HG03457 (cell line): ENCODE data around the gene ARID1B.
"Not testable (repeated sequence)": the region's sequence is repeated elsewhere in the genome, so short reads cannot be mapped to it uniquely, and the experiment has no call there.

Source experiments
- ATAC-seq: cut with Tn5 transposase; IDR thresholded peaks from one replicate; pipeline ENCODE4 v1.9.1; 2021; ENCODE audit warnings: moderate number of reproducible peaks; ENCODE audit not compliant: unreplicated experiment

The ARID1B gene

DNA sequence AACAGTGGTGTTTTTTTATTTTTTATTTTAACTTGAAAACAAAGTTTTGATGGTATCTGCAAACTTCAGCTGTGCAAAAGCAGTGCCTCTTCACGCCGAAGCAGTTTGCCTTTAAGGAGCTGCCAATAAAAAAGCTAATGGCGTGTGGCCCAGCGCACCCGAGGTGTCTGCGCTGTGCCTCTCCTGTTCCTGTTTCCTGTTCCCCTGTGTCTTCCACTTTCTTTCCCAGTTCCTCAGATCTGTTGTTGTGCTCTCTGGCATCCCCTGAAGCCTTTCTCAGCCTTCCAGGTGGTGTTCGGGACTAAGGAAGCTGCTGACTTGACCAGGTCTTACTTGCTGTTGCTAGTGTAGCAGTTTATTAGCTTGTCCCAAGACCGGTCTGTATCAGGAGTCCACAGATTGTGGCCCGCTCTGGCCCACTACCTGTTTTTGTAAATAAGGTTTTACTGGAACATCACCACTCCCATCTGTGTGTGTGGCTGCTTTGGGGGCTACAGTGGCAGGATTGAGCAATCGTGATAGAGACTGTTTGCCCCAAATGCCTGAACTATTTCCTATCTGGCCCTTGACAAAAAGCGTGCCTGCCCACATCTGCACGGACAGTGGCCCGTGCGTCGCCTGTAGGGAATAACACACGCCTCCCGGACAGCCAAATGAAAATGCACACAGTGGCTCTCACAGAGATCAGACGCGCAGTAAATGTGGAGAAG lies 367.8 kb downstream of the ARID1B start:
- no peak for ATAC-seq

DNA sequence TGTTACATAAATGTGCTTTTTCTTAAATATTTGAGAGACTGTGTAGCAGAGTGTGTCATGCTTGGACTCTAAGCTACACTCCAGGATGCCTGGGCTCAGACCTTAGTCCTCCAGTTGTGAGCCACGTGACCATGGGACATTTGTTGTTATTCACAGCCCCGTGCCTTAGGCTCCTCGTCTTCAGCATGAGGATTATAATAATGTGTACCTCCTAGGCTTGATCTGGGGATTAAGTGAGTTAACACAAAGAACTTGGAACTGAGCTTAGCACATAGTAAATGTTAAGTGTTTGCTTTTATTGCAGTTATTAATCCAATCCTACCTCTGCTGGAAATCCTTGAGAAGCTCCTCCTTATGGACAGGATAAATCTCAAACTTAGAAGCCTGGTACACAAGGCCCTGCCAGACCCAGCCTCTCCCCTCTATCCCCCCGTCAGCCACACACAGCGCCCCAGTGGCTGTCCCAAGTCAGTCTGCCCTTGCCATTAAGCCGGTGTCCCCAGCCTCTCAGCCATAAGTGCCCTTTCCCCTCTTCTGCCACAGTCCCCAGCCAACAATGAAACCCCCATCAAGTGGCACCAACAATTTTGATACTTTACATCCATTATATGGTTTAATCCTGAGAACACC lies 368.6 kb downstream of the ARID1B start:
- ATAC-seq: no peak

DNA sequence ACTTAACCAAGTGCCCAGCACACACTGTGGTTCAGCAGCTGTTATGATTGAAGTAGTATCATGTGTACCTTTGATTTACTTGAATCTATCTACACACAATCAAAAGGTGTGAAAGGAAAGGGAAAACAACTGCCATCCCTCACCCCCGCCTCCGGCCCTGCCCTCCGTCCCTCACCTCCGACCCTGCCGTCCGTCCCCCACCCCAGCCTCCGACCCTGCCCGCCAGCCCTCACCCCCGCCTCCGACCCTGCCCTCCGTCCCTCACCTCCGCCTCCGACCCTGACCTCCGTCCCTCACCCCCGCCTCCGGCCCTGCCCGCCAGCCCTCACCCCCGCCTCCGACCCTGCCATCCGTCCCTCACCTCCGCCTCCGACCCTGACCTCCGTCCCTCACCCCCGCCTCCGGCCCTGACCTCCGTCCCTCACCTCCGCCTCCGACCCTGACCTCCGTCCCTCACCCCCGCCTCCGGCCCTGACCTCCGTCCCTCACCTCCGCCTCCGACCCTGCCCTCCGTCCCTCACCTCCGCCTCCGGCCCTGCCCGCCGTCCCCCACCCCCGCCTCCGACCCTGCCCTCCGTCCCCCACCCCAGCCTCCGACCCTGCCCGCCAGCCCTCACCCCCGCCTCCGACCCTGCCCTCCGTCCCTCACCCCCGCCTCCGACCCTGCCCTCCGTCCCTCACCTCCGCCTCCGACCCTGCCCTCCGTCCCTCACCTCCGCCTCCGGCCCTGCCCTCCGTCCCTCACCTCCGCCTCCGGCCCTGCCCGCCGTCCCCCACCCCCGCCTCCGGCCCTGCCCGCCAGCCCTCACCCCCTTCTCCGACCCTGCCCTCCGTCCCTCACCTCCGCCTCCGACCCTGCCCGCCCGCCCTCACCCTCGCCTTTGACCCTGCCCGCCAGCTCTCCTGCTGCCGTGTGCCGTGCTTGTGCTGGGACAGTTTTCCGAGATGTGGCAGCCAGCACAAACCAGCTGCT lies 370.2 kb downstream of the ARID1B start:
- not testable (repeated sequence) for ATAC-seq

DNA sequence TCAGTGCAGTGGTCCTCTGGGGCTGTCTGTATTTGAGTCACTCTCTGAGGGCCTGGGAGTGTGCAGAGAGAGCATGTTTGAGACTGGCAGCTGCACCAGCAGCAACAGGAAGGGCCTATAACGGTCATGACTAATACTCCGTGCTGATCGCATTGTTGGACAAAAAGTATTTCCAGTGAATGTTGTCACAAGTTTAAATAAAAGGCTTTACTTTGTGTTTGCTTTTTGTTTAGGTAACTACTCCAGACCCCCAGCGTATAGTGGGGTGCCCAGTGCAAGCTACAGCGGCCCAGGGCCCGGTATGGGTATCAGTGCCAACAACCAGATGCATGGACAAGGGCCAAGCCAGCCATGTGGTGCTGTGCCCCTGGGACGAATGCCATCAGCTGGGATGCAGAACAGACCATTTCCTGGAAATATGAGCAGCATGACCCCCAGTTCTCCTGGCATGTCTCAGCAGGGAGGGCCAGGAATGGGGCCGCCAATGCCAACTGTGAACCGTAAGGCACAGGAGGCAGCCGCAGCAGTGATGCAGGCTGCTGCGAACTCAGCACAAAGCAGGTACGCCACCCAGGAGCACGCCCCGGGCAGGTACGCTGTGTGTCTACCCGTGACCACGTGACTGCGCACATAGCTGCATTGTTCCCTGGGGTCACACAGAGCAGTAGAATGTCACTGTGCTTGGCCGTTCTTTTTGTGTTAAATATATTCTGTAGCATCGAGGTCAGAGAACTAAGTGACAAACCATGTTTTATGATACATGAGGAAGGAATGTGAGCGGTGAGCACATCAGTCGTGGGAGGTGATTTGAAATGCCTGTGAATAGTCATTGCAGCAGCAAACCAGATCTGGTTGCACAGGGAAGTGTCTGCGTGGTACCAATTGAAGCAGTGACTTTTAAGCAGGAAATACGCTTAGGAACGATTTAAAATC lies 371.5 kb downstream of the ARID1B start:
- ATAC-seq: no peak

DNA sequence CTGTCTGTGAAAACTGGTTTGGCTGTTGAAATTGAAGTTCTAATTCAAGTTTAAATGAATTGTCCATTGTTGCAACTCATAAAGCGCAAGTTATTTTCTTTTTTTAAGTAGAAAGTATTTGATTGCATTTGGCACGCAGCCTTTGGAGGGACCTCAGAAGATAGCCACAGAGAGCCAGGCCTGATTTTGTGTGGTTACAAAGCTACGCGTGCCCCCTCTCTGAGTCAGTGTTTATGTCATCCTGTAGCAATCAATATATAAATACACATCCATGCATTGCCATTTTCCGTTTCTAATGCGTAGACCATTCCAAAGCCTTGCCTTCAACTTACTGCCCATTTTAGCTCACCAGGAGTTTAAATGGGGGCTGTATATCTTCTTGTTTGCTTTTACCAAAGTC lies 372.9 kb downstream of the ARID1B start:
- ATAC-seq: no peak

GRCh38 chr6:157151029-157151428 lies 373.9 kb downstream of the ARID1B start:
- ATAC-seq: no peak

GRCh38 chr6:157151989-157152388 lies 374.8 kb downstream of the ARID1B start:
- no peak for ATAC-seq

DNA sequence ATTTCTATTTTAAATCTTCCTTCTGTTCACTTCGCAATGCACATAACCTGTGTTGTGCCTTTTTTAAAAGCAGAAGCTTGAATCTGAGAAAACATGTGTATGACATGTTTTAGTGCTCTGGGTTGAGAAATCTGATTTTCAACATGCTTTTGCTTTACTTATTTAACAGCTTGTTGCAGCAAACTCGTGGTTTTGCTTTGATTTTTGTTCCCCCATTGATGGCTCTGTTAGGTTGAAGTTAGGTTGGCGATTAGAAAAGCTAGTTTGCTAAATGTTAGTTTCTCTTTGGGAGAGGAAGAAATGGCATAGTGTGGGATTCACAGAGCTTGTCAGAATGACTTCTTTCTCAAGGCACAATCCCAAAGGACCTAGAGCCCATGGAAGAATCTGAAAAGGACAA lies 375.4 kb downstream of the ARID1B start:
- no peak for ATAC-seq

DNA sequence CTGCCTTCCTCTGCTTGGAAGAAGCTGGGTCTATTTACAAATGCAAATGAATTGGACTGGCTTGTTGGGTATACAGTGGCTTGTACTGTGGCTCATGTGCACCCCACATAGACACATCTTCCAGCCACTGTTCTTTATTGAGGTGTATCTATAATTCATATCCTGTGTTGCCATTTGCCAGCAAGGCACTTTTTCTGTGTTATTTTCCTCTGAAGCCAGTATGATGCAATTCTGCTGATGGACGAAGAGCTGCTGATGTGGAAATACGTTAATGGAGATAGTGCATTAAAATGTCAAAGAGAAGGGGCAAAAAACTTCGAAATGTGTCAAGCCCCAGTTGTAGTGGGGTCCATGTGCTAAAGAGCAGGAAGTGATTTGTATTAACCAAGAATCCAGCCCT lies 378.6 kb downstream of the ARID1B start:
- ATAC-seq: no peak

DNA sequence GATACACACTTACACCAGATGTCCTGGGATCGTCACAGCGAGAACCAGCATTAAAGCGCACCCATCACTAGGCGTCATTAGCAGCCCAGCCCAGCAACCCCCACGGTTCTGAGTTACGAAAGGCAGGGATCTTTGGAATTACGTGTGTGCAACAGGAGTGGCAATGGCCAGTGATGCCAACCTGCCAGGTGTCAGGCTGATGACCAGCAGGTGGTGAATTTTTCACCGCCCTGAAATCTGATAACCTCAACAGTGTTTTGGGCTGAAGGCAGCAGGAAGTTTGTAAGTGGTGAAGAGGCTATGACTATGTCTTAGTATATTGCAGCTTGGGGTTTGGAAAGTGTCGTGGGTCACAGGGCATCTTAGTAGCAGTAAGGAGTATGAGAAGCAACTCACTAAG lies 380.1 kb downstream of the ARID1B start:
- no peak for ATAC-seq

DNA sequence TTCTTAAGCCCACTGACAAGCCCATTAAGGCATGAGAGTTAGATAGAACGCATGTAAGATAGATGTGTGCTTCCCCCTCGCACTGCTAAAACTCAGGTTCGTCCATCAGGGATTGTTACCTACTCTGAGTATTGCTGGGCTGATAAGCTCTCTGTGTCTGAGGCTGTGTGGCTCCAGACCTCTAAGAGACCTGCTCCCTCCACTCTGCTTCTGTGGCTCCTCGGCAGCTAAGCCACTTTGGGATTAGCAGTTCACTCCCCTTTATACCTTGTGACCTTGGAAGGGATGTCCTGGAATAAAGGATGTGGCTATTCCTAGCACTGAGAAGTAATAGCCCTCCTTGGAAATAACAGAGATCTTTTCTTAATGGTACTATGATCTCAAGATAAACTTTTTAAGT lies 381.3 kb downstream of the ARID1B start:
- ATAC-seq: no peak

DNA sequence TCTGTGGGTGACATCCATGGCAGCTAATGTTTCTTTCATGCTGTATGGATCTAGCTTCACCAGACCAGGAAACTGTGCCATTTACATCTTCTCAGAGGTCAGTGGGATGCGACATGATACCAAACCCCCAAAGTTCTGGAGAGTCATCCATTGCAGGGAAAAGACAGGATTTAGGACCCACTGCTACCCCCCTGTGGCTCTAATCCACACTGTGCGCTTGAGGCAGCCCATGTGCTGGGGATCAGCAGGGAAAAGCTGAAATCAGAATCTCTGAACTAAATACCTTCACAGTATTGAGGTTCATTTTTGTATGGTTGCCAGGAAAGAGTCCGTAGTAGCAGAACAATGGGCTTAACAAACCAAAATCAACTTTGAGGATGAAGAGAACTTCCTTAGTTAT lies 381.7 kb downstream of the ARID1B start:
- no peak for ATAC-seq

DNA sequence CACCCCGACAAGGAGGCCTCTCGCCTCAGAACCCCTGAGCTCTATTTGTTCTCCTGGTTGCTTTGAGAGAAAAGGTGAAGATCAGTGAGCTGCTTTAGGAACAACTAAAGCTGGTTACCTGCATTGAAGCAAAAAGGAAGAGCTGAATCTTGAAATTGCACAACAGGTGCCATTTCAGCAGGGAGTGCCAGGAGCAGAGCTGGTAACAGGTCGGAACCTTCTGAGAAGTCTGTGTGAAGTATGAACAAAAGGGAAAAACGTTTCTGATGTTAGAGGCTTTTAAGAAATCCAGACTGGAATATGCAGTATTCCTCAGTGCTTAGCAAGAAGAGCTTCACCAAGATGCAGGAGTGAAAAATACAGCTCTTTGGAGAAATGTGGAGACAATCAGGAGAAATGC lies 382.2 kb downstream of the ARID1B start:
- no peak for ATAC-seq

DNA sequence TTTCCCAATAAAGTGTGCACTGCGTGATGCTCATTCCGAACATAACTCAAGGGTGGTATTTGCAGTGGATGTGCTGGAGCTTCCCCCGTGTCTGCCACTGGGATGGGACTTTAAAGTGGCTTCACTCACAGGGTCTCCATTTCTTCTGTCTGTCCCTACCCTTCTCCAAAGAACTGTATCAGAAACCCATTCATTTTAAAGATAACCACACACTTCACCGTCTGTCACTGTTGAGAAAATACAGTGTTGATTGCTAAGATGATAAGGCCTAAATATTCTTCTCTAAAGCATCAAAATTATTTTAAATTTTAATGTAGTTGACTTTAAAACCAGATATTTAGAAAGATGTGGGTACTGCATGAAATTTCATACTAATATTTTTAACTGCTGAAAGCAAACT lies 384.7 kb downstream of the ARID1B start:
- no peak for ATAC-seq

GRCh38 chr6:157162766-157163433 lies 385.7 kb downstream of the ARID1B start:
- ATAC-seq: no peak

DNA sequence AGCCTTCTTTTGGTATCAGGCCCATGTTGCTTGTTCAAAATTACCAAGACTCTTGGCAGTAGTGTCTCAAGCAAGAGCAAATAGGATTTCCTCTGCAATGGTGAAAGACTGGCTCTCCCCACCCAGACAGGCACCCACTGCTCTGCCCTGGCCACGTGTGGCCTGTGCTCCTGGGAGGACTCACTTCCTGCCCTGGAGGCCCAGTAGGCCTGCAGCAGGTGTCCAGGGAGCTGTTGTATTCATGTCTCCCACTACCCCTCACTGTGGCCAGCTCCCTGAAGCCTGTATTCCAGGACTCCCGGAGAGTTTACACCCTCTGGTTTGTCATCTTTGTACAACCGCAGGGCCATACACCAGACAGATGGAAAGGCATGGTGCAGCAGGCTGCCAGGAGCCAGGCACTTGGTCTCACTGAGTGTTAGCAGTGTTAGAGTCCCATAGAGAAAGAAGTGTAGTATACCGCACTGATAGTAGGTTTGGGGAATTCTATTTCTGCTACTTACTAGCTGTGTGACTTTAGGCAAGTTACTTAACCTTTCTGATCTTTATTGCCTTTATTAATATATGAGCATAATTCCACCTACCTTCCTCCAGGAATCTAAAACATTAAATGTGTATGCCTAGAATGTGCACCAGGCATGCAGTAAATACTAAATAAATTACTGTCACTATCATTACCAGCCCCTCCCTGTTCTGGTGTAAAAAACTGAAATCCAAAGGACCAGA lies 386.4 kb downstream of the ARID1B start:
- no peak for ATAC-seq

GRCh38 chr6:157164972-157165371 lies 387.8 kb downstream of the ARID1B start:
- ATAC-seq: no peak

DNA sequence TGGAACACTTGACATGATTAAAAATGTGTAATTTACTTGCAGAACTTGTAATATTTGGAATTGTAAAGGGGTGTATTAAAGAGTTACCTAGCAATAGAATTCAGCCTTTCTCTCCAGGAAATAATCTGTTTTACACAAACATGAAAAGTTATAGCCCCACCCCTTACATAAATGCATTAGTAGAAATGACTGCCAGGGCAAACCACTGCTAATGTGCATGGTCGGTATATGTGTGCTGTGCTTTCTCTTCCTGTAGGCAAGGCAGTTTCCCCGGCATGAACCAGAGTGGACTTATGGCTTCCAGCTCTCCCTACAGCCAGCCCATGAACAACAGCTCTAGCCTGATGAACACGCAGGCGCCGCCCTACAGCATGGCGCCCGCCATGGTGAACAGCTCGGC lies 389.6 kb downstream of the ARID1B start:
- ATAC-seq: no peak

- ATAC-seq: no peak
Observed at GRCh38 chr6:157167837-157168236, 390.7 kb downstream of the ARID1B start.
